Measurements from ENCODE around the gene ST6GAL1. TPM values are rescaled to one million over a fixed set of nuclear protein-coding genes. Genes with fewer than 3 reads are reported as not detected.

Gene ST6GAL1
- total and polyA plus RNA-seq, 2 of the 8 experiments (the other 6 are each of a cell fraction or from before 2014, with no cell fraction given): 62.8 to 80.9 TPM

DNA sequence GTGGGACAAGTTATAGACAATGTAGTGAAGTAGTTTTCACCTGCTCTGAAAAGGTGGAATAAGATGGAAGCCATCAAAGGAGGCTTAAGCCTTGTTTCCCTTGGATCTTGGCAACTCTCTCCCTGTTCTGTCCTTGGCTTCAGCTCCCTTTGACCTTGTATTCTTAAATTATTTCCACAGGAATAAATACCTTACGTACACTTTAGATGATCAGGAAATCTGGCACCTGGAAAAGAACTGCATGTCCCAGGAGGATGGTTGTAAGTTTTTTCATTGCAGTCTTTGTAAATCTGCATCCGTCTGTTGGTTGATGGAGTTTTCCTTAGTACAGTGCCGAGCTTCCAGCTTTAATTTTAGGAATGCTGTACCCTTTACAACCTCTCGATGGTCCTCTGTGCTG is 11.8 kb downstream of the ST6GAL1 start (continued):
- TF ChIP-seq, protein P1, sequence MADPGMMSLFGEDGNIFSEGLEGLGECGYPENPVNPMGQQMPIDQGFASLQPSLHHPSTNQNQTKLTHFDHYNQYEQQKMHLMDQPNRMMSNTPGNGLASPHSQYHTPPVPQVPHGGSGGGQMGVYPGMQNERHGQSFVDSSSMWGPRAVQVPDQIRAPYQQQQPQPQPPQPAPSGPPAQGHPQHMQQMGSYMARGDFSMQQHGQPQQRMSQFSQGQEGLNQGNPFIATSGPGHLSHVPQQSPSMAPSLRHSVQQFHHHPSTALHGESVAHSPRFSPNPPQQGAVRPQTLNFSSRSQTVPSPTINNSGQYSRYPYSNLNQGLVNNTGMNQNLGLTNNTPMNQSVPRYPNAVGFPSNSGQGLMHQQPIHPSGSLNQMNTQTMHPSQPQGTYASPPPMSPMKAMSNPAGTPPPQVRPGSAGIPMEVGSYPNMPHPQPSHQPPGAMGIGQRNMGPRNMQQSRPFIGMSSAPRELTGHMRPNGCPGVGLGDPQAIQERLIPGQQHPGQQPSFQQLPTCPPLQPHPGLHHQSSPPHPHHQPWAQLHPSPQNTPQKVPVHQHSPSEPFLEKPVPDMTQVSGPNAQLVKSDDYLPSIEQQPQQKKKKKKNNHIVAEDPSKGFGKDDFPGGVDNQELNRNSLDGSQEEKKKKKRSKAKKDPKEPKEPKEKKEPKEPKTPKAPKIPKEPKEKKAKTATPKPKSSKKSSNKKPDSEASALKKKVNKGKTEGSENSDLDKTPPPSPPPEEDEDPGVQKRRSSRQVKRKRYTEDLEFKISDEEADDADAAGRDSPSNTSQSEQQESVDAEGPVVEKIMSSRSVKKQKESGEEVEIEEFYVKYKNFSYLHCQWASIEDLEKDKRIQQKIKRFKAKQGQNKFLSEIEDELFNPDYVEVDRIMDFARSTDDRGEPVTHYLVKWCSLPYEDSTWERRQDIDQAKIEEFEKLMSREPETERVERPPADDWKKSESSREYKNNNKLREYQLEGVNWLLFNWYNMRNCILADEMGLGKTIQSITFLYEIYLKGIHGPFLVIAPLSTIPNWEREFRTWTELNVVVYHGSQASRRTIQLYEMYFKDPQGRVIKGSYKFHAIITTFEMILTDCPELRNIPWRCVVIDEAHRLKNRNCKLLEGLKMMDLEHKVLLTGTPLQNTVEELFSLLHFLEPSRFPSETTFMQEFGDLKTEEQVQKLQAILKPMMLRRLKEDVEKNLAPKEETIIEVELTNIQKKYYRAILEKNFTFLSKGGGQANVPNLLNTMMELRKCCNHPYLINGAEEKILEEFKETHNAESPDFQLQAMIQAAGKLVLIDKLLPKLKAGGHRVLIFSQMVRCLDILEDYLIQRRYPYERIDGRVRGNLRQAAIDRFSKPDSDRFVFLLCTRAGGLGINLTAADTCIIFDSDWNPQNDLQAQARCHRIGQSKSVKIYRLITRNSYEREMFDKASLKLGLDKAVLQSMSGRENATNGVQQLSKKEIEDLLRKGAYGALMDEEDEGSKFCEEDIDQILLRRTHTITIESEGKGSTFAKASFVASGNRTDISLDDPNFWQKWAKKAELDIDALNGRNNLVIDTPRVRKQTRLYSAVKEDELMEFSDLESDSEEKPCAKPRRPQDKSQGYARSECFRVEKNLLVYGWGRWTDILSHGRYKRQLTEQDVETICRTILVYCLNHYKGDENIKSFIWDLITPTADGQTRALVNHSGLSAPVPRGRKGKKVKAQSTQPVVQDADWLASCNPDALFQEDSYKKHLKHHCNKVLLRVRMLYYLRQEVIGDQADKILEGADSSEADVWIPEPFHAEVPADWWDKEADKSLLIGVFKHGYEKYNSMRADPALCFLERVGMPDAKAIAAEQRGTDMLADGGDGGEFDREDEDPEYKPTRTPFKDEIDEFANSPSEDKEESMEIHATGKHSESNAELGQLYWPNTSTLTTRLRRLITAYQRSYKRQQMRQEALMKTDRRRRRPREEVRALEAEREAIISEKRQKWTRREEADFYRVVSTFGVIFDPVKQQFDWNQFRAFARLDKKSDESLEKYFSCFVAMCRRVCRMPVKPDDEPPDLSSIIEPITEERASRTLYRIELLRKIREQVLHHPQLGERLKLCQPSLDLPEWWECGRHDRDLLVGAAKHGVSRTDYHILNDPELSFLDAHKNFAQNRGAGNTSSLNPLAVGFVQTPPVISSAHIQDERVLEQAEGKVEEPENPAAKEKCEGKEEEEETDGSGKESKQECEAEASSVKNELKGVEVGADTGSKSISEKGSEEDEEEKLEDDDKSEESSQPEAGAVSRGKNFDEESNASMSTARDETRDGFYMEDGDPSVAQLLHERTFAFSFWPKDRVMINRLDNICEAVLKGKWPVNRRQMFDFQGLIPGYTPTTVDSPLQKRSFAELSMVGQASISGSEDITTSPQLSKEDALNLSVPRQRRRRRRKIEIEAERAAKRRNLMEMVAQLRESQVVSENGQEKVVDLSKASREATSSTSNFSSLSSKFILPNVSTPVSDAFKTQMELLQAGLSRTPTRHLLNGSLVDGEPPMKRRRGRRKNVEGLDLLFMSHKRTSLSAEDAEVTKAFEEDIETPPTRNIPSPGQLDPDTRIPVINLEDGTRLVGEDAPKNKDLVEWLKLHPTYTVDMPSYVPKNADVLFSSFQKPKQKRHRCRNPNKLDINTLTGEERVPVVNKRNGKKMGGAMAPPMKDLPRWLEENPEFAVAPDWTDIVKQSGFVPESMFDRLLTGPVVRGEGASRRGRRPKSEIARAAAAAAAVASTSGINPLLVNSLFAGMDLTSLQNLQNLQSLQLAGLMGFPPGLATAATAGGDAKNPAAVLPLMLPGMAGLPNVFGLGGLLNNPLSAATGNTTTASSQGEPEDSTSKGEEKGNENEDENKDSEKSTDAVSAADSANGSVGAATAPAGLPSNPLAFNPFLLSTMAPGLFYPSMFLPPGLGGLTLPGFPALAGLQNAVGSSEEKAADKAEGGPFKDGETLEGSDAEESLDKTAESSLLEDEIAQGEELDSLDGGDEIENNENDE (IDR thresholded peaks at IDR 0.05; ENCODE audit: insufficient replicate concordance, low read length): no peak
- TF ChIP-seq SIX5 (IDR thresholded peaks at IDR 0.05; ENCODE audit: low read depth, low read length): no peak
- TF ChIP-seq, protein P2, sequence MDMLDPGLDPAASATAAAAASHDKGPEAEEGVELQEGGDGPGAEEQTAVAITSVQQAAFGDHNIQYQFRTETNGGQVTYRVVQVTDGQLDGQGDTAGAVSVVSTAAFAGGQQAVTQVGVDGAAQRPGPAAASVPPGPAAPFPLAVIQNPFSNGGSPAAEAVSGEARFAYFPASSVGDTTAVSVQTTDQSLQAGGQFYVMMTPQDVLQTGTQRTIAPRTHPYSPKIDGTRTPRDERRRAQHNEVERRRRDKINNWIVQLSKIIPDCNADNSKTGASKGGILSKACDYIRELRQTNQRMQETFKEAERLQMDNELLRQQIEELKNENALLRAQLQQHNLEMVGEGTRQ (IDR thresholded peaks at IDR 0.05; ENCODE audit: low read length): no peak
- TF ChIP-seq RFX5 (IDR thresholded peaks at IDR 0.05; ENCODE audit: borderline replicate concordance, low read depth, low read length): no peak
- TF ChIP-seq CBX8 (IDR thresholded peaks at IDR 0.05; ENCODE audit: borderline replicate concordance, low read depth, low read length): no peak
- TF ChIP-seq TAF1 (IDR thresholded peaks at IDR 0.05; ENCODE audit: low read depth, low read length): no peak

Data from H1 (cell line).